NCI-H1092 treated with DMSO at 0.1 percent for 48 hours (cell line): ENCODE data around the gene NLRC3.

Experiments
- DNase-seq: peaks from one replicate; lab custom pipeline; 2025; lab: John Stamatoyannopoulos, UW

NLRC3 gene

DNA sequence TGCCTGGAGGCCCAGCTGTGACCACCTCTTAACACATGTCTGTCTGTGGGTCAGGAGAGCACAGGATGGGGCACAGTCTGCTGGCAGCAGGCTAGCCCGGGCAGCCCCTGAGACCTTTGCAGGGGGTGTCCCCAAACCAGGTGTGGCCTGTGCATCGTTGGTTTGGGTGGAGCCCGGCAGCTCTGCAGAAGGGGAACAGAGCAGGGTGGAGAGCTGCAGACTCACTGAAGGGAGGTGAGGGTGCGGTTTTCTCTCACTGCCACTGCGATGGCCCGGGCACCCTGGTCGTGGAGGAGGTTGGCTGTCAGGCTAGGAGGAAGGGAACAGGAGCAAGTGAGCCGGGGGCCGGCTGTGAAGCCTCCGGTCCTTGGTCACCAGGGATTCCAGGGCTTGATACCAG is 28.8 kb downstream of the NLRC3 start:
- DNase-seq = no peak

DNA sequence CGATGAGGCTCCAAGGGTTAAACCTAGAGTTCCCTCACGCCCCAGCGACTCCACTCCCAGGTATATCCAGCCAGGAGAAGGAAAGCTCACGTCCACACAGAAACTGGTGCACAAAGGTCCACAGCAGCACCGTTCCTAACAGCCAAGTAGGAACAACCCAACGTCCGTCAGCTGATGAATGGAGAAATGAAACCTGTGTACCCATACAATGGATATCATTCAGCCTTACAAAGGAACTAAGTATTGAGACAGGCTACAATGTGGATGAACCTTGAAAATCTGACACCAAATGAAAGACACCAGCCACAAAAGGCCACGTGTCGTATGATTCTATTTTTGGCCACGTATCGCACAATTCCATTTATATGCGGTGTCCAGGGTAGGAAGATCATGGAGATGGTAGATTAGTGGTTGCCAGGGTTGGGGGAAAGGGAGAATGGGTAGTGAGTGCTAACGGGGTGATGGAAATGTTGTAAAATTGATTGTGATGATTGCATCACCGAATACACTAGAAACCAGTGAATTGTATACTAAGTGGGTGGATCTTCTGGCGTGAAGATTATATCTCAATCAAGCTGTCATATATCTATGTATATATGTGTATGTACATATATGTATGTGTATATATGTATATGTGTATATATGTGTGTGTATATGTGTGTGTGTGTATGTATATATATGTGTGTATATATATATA is 30.1 kb downstream of the NLRC3 start:
- no peak for DNase-seq

DNA sequence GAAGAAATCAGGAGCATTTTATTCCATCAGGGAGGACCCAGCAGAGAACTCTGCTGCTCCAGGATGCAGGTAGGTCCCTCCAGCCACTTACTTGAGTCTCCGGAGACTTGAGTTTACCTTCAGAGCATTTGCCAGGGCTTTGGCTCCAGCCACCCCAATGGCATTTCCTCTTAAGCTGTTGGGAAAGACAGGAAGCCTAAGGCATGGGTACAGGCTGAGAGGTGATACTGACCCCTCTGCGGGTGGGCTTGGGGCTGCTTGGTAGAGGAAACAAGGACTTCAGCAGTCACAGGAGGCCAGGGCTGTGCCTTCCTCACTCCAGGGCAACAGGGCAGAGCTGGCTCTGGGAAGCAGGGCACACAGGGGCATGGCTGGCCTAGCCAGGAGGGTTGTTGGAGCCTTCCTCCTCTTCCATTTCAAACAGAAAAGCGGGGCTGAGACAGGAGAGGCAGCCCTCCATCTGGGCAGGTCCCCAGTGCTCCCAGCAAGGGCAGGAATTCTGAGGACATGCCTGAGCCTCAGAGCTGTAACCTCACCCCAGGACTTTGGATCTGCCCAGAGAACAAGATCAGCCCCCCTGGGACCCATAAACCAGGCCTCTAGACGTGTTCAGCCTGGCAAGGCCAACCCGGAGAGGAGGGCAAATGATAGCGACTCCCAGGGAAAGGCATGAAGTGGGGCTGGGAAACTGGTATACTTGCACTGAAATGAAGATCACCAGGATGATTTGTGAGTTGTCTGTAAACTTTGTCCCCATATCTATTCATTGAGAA is 34.4 kb downstream of the NLRC3 start:
- no peak for DNase-seq

DNA sequence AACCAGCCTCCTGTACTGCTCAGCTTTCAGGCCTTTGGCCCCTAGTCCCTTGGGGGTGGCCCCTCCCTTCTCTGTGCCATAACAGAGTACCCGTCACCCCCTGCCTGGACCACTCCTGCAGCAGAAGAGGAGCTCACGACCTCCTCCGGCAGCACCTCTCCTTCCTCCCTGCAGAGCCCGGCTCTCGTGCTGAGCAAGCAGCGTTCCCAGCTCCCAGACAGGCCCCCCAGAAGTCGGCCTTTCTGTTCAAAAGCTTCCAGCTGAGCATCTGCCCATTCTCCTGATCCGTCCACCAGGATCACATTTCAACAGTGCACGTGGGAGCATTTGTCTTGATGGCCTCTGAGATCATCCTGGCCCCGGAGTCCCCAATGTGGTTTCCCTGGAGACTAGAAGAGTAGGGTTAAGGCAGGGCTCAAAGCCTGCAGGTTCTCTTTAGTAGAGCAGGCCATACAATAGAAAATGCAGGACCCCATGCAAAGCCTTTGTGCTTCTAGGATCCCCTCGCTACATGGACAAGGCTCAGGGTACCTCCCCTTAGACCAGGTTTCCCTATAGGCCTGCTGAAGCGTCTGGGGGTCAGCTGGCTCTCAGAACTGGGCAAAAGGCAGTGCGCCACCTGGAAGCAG is 35.6 kb downstream of the NLRC3 start:
- DNase-seq = no peak

DNA sequence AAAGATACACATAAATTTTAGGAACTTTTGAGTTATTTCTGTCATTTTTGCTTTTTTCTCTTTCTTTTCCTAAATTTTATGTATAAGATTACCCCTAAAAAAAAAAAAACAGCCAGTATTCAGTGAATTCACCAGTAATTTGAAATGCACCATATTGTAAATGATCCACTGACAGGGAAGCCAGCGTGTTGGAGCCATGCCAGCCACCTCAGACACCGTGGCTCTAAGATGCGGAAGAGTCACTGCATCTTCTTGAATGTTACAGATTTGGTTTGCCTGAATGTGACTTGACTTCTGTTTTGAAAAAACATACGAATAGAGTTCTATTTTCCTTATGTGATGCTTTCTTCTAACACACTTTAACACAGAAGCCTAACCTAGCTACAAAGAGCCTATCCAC is 39.0 kb downstream of the NLRC3 start:
- no peak for DNase-seq

DNA sequence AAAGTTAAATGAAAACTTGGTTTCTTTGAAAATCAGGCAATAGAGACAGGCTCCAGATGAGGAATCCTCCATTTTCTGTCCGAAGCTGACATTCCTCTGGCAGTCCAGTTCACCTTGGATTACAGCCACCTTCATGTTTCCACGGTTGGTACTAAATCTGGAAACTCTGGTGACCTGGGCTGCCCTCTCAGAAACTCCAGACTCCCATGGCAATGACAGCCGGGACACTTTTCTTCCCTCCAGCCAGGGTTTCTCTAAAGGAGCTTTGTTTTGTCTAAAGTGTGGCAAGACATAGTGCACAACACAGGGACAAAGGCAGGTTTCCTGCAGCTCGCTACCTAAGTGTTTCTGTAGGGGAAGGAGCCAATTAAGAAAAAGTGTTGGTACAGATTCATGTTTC is 40.4 kb downstream of the NLRC3 start:
- no peak for DNase-seq

DNA sequence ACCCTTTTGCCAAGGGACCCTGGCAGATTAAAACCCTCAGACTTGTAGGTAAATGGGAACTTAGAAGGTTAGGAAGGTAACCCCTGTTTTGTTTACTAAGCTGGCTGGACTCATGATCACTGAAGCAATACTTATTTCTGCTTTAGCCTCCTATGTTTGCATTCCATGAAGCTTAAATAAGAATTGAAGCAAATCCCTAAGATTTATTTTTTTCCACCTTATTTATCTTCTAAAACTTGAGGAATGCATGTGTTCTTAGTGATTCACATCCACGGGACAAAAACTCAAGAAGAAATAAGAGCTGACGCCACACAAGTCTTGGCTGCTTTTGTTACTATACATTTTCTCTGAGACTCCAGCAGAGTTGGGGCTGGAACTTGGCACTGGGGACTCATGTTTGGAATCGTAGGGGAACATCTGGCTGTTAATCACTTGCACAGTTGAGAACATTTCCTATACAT is 40.9 kb downstream of the NLRC3 start:
- no peak for DNase-seq

DNA sequence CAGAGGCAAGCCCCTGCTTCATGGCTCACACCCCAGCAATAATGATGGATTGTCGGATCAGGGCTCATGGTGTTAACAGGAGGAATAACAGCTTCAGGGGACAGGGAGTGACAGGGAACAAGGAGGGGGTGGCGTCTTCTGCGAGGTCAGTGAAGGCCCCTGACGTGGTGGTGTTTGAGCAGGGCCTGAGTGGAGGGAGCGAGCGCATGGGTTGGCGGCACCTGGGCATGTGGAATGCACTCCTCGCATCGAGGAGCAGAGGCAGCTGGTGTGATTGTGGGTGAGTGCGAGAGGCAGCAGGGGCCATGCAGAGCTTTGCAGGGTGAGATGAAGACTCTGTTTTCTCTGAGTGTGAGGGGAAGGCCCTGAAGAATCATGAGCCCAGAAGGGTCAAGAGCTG is 43.1 kb downstream of the NLRC3 start:
- DNase-seq = no peak

DNA sequence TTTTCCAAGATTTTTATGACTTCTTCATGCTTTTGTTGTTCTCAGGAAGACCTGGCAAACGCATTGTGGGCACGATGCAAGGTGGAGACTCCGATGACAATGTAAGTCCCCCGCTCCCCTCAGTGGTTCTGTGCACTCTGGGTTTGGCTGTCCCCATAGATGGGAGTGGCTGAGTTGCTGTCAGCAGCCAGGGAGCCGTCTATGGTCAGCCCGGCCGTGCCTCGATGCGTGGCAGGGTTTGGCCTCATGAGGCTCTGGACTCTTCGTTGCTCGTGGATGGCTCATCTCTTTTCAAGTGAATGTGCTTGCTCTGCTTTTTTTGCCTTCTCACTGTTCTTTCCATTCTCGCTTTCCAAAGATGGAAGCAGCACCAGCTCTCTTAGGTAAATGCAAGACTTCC is 44.5 kb downstream of the NLRC3 start:
- DNase-seq = no peak

DNA sequence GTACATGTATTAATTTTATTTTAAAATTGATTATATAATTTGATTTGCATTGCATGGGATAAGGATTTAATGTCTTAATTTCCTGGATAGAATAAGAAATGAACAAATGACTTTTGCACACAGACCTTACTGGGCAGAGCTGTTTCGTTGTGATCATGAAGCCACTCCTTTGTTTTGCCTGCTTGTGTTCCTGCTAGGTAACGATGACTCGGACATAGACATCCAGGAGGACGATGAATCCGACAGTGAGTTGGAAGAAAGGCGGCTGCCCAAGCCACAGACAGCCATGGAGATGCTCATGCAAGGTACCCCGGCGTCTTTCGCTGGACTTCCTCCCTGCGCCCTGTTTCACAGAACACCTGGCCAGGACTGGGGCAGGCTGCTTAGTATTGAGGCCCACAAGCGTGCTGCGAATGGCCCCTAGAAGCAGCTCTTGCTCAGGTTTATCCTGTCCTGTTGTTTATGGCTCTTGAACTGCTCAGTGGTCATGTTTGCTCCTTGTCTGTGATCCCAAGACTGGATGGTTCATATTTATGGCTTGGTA is 46.8 kb downstream of the NLRC3 start:
- DNase-seq = no peak

DNA sequence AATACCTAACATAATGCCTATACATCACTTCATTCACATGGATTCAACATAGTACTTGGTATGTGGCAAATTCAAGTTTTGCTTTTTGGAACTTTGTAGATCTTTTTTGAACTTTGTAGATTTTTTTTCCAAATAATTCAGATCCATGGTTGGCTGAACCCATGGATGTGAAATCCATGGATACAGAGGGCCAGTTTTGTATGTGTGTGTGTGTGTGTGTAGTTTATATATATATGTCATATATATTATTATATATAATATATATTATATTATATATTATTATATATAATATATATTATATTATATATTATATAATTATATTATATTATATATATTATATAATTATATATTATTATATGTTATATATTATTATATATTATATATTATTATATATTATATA is 48.0 kb downstream of the NLRC3 start:
- no peak for DNase-seq

DNA sequence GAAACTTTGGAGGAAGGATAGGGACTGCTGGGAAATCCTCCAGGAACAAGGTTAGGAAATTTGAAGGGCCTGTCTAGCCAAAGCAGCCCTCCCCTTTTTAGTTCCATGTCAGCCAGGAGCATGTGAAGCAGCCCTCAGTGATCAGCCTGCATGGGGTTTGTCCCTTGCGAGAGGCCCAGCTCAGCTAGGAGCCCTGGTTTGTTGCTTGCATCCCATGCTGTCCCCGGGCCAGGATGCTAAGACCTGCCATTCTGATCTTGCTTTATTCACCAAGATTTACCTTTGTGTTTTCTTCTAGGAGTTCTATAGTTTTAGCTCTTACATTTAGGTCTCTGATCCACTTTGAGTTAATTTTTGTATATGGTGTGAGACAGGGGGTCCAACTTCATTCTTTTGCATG is 48.8 kb downstream of the NLRC3 start:
- DNase-seq = no peak

DNA sequence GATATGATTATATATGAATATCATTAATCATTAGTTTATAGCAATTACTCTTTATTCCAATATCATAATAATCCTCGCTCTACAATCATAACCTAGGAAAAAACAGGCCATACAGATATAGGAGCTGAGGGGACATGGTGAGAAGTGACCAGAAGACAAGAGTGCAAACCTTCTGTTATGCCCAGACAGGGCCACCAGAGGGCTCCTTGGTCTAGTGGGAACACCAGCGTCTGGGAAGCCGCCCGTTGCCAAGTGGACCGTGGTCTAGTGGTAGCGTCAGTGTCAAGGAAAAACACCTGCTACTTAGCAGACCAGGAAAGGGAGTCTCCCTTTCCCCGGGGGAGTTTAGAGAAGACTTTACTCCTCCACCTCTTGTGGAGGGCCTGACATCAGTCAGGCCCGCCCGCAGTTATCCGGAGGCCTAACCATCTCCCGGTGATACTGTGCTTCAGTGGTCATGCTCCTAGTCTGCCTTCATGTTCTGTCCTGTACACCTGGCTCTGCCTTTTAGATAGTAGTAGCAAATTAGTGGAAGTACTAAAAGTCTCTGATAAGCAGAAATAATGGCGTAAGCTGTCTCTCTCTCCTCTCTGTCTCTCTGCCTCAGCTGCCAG is 49.9 kb downstream of the NLRC3 start:
- peak; percentile 67 for DNase-seq

DNA sequence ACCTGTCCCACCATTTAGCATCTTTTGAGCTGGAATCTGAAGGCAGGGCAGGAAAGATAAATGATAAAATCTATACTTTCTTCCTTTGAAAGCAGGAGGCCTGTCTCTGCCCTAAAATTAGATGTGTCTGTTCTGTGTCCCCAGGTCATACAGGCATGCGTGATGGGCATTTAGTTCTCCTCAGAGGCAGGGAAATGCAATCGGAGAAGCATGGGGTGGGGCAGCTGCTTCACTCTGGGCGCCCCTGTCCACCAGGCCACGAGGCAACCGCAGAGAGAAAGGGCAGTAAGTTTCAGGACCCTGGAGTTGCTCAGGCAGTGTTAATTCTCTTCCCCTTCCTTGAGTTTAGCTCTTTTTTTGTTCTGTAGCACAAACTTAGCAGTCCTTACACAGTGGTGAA is 51.3 kb downstream of the NLRC3 start:
- DNase-seq = no peak

DNA sequence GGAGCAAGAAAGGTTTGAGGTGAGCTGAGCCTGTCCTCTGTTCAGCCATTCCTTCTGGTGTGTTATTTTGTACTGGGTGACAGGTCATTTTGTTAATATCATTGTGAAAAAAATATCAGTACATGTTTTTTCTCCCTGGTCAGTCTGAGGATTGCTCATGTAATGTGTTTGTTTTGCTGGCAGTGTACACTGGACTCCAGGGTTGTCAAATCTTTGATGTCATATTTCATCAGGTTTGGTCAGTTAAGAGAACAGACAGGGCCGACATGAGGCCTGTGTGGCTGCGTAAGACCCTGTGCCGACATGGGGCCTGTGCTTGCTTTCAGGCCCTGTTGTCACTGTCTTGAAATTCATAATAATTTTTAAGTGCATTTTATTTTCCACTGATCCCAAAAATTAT is 53.9 kb downstream of the NLRC3 start:
- DNase-seq = no peak

DNA sequence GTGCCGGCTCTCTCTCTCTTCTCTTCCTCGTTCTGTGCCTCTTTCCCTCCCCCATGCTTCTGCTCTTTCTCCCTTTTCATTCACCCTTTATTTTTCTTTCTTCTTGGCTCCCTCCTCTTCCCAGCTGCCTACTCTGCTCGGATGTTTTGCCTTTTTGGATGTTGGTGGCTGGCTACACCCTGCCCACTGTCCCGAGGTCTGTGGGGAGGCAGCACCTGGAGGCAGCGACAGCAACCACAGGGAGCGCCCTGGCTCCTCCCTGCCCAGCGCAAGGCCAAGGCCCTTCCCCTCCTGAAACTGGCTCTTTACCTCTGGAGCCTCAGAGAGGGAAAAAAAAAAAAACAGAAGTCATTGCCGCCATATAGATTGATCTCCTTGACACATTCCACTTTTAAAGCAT is 56.4 kb downstream of the NLRC3 start:
- no peak for DNase-seq

DNA sequence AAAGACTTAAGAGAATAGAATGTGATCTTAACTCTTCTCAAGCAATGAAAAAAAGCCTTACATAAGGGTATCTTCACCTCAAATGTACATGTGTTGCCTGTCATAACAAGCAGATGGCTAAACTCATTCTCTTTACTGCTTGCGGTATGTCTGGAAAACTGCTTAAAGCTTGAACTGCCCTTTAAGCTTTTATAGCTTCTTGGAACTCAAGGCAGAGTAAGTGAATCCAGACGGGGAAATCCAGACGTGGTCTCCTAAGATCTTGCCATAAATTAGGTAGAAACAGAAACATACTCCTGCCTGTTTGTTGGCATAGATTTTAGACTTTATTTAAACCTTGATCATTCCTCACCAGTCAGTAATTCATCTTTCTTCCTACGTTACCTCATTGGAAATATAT is 56.8 kb downstream of the NLRC3 start:
- no peak for DNase-seq

DNA sequence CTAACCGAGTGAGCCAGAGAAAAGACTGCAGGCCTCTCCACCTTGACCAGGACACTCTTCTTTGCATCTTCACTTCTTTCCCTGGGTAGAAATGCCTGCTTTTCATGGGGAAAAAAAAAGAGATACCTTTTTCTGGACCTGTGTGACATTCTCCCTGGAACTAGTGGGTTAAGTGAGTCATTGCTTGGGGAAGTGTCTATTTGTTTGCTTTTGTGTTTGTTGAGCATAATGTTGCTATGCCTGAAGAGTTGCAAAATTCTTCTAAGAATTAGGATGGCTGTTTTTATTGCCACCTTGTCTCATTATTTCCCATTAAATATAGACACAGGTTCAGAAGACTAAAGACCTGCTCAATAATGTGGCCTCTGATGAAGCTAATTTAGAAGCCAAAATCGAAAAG is 57.6 kb downstream of the NLRC3 start:
- DNase-seq = no peak

DNA sequence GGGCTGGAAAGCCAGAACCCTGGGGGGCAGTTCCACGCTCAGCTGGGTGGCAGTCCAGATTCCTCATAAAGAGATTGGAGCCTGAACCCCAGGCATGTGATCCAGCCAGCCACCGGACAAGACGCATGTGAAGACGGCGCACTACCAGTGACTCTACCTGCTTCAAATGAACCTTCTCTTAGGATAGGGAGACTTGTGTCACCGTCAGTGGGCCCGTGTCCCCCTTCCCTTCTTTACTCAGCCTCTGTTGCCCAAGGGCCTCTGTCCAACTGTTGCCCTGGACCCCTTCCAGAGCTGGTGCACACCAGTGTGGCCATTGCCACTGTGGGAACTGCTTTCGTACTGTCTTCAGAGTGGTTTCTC is 58.2 kb downstream of the NLRC3 start:
- no peak for DNase-seq

DNA sequence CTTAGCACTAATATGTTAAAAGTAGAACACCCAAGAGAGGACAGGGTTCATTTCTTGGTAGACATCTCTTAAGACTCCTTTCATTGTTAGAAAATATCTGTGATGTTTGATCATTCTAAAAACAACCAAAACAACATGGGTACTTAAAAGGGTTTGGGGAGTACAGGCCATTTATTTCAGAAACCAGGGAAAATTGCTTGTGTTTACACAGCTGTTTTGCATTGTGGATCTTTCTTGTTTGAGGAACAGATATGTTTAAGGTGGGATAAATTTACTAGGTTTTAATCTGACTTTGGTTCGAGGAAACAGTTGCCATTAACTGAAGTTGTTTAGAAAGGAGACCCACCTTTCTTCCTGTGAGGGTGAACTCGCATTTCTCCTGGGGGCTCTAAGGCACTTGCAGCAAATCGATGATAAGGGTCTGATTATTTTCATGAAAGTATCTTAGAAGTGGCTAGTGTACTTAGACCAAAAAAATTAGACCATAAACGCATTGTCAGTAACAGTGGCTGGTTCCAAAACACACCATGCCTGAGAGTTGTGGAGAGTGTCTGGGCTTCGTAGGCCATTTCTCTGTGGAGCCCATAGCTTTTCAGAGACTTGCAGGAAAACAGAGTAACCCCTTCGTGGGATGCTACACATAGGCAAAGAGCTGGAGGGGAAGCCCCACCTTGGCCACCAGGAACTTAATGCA is 58.8 kb downstream of the NLRC3 start:
- DNase-seq = peak; percentile 30

DNA sequence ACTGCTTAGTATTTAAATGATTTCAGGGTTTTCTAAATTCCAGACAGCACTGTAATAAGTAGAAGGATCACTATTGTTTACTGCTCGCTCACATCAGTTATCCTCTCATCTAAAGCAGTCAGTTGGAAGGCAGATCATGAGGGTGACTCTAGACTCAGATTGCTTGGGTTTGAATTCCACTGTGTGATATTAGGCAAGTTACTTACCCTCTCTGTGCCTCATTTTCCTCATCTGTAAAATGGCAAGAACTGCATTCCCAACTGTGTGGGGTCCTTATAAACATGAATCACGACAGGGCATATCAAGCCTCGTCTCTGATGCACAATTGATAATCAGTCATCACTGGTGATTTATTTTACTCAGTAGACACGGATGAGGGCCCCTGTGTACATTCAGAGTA is 61.3 kb downstream of the NLRC3 start:
- DNase-seq = no peak

DNA sequence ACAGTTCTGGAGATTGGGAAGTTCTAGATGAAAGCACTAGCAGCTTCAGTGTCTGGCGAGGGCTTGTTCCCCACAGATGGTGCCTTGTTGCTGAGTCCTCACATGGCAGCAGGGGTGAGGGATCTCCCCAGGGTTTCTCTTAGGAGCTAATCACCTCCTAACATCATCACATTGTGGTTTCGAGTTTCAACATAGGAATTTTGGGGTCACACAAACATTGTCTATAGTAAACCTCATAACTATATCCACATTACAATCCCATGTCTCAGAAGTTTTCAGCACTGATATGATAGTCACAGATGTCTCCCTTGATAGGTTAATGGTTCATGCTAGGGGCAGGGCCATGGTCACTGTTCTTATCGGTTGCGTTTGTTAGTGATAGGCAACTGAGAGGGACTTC is 62.6 kb downstream of the NLRC3 start:
- no peak for DNase-seq
